Measurements from ENCODE around the gene AKAP13.

- TF ChIP-seq POLR2AphosphoS5 (IDR thresholded peaks at IDR 0.05) (no peak), CTCF (IDR thresholded peaks at IDR 0.05) (no peak)
Observed at GRCh38 chr15:85761635-85762034, 381.2 kb downstream of the AKAP13 start.

All from breast epithelium (tissue), 3 donors.